SK-N-SH (cell line): ENCODE measurements around the gene ITGBL1.

Experiments used
- NRF1 ChIP-seq: IDR thresholded peaks from 2 replicates; pipeline ENCODE4 v1.6.1; 2012; ENCODE audit warnings: low read depth, mild to moderate bottlenecking, low read length
- RFX5 ChIP-seq: IDR thresholded peaks from 2 replicates; pipeline ENCODE4 v1.6.1; 2012; ENCODE audit warnings: mild to moderate bottlenecking, improper control_type of control experiment, low read length
- TF ChIP-seq, protein P1 (sequence below): IDR thresholded peaks from 2 replicates; pipeline ENCODE4 v1.4.0; 2012; ENCODE audit warnings: low read depth
- TF ChIP-seq, protein P2 (sequence below): fragments of 200-600 bp; sonication (generic); IDR thresholded peaks from 2 replicates; pipeline ENCODE4 v1.6.1; 2017; ENCODE audit warnings: antibody characterized with exemption, mild to moderate bottlenecking, moderate library complexity

DNA sequence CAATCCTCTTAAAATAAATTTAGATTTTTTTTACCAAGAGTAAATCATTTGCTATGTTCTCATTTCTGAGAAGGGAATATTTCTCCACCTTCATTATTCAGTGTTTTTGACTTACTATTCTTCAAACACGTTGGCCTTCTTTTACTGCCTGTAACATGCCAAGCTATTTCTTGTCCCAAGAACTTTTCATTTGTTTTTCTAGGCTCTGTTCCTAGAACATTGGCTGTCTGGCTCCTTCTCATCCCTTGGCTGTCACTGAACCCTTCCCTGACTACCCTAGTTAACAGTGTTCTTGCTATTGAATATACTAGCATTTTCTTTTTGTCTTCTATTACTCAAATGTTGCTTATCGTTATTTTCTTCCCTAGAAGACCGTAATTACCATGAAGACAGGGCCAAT lies 248.1 kb downstream of the ITGBL1 start:
- TF ChIP-seq, protein P1, sequence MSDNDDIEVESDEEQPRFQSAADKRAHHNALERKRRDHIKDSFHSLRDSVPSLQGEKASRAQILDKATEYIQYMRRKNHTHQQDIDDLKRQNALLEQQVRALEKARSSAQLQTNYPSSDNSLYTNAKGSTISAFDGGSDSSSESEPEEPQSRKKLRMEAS: no peak
- TF ChIP-seq RFX5 (no peak), NRF1 (no peak)
- TF ChIP-seq, protein P2, sequence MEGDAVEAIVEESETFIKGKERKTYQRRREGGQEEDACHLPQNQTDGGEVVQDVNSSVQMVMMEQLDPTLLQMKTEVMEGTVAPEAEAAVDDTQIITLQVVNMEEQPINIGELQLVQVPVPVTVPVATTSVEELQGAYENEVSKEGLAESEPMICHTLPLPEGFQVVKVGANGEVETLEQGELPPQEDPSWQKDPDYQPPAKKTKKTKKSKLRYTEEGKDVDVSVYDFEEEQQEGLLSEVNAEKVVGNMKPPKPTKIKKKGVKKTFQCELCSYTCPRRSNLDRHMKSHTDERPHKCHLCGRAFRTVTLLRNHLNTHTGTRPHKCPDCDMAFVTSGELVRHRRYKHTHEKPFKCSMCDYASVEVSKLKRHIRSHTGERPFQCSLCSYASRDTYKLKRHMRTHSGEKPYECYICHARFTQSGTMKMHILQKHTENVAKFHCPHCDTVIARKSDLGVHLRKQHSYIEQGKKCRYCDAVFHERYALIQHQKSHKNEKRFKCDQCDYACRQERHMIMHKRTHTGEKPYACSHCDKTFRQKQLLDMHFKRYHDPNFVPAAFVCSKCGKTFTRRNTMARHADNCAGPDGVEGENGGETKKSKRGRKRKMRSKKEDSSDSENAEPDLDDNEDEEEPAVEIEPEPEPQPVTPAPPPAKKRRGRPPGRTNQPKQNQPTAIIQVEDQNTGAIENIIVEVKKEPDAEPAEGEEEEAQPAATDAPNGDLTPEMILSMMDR: no peak
